ENCODE data around the gene ARIH1.

The ARIH1 gene

DNA sequence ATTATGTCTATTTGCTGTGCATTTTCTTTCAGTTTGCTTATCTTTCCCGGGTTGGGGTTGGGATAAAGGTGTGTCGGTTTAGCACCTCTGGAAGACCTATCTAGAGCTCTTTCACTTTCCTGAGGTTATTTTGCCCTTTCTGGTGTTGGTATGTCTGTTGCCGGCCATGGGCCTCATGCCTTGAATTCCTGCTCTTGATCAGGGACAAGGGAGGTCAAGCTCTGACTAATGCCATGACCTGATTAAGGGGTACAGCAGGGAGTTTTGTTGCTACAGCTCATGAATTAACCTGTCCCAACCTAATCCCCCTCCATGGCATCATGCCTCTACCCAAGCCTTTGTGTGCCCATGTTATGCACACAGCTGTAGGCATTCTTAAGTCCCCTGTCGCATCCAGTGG is 109.9 kb downstream of the ARIH1 start:
- TF ChIP-seq, protein P1, sequence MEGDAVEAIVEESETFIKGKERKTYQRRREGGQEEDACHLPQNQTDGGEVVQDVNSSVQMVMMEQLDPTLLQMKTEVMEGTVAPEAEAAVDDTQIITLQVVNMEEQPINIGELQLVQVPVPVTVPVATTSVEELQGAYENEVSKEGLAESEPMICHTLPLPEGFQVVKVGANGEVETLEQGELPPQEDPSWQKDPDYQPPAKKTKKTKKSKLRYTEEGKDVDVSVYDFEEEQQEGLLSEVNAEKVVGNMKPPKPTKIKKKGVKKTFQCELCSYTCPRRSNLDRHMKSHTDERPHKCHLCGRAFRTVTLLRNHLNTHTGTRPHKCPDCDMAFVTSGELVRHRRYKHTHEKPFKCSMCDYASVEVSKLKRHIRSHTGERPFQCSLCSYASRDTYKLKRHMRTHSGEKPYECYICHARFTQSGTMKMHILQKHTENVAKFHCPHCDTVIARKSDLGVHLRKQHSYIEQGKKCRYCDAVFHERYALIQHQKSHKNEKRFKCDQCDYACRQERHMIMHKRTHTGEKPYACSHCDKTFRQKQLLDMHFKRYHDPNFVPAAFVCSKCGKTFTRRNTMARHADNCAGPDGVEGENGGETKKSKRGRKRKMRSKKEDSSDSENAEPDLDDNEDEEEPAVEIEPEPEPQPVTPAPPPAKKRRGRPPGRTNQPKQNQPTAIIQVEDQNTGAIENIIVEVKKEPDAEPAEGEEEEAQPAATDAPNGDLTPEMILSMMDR (IDR thresholded peaks at IDR 0.05; ENCODE audit: borderline replicate concordance, insufficient read depth, low read depth, low read length), result no peak
- H3K4me3 ChIP-seq (ENCODE audit: low read depth, low read length), result no peak overlapping the region

DNA sequence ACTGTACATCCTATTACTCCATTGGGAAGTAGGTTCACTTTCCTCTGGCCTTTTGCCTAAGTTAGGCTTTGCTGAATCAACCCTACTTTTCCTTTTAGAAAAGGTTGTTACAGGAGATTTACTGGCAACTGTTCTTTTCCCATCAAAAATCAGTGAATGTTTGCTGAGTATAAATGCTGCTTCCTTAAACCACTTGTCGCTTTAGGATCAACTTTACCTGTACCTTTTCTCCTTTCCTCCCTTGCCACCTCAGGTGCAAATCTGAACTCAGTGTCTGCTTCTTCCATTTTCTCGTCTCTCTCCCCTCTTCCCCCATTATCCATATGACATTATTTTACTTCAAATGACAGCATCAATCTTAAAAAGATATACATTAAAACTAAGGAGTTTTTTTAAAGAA is 110.9 kb downstream of the ARIH1 start:
- no peak overlapping the region for H3K4me3 ChIP-seq (ENCODE audit: low read depth, low read length)
- TF ChIP-seq, protein P1 (IDR thresholded peaks at IDR 0.05; ENCODE audit: borderline replicate concordance, insufficient read depth, low read depth, low read length), result no peak

DNA sequence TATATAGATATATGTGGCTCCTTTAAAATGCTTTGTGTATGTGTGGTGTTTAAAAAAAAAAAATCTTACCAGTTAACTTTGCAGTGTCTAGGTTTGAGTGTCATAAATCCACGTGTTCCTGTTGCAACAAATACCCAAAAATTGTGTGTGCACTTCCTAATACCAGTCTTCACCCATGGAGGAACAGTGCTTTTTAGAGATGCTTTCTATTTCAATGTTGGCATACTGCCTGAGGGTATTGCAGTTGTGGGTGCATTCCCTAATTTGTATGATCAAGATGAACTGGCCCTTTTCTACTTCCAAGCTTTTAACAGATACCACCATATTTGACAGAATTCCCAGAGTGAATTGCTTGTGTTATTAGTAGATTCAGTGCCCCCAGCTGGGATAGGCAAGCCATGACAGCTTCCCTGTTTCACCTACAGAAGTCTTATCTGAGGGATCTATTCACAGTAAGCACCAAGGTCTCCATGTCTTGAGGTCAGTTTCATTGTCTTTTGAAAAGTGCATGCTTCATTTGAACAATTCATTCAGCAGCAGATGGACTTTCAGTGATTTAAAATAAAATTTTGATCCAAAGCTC is 111.4 kb downstream of the ARIH1 start:
- TF ChIP-seq, protein P1 (IDR thresholded peaks at IDR 0.05; ENCODE audit: borderline replicate concordance, insufficient read depth, low read depth, low read length), result 0 out of 2 replicates have a peak, but pooled peaks have one; percentile 1

DNA sequence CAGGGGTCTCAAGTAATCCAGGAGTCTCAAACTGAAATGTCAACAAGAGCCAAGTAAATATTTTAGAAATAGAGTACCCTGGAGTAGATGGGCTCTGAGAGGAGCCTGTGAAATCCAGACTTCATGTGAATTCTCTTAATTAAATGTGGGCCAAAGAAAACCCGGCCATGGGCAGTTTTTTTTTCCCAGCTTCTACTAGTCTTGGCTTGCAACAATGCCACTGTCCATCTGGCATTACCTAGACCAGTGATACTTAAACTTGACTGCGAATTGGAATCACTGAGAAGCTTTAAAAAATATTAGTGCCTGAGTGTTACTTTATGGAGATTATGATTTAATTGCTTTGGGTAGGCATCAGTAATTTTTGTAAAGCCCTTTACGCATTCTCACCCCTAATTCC is 114.0 kb downstream of the ARIH1 start:
- TF ChIP-seq, protein P1 (IDR thresholded peaks at IDR 0.05; ENCODE audit: borderline replicate concordance, insufficient read depth, low read depth, low read length), result no peak
- H3K4me3 ChIP-seq (ENCODE audit: low read depth, low read length), result no peak overlapping the region

More for the DNA sequence above, 111.4 kb downstream of the ARIH1 start:
- no peak overlapping the region for H3K4me3 ChIP-seq (ENCODE audit: low read depth, low read length)

DNA sequence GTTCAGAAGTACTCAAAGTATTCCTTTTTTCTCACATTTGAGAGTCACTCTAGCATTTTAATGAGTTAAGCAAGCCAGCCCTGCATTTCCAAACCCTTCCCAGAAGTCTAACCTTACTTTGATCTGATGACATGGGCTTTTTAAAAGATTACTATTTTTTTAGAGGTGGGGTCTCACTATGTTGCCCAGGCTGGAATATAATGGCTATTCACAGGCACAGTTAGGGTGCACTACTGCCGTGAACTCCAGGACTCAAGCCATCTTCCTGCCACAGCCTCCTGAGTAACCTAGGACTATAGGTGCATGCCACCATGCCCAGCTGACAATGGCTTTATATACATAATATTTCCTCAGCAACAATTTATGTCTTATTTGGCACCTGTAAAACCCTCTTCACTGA is 116.3 kb downstream of the ARIH1 start:
- no peak overlapping the region for H3K4me3 ChIP-seq (ENCODE audit: low read depth, low read length)
- TF ChIP-seq, protein P1 (IDR thresholded peaks at IDR 0.05; ENCODE audit: borderline replicate concordance, insufficient read depth, low read depth, low read length), result no peak

DNA sequence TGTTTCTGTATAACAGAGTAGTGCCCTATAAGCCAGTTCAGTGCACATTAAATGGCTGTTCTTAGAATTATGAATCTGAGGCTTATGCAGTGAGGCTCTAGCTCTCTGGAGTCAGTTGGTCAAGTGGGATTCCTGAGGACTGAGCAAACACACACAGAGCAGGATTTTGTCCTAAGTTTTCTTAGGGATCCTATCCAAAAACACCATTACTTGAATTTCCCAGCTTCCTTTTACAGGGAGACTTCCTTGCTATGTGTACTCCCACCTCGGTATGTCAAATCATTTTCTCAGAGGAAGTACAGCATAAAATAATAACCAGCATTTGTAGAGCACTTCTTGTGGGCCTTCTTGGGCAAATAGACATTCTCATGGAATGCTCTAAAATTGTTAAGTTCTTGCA is 117.2 kb downstream of the ARIH1 start:
- H3K4me3 ChIP-seq (ENCODE audit: low read depth, low read length), result no peak overlapping the region
- TF ChIP-seq, protein P1 (IDR thresholded peaks at IDR 0.05; ENCODE audit: borderline replicate concordance, insufficient read depth, low read depth, low read length), result no peak

DNA sequence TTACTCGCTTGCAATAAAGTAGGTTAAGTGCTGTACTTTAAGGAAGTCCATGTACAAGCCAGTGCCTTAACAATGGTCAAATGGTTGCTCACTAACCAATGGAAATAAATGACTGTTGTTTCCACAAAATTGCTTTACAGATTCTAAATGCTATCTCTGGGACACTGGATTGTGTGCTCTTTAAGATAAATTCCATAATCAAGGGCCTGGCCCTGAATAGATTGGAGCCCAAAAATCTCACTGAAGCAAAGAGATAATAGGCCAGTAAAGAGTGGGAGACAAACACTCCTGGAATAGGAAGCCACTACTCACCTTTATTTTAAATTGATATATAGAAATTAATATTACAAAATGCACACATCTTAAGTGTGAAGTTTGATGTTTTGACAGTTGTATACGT is 118.0 kb downstream of the ARIH1 start:
- TF ChIP-seq, protein P1 (IDR thresholded peaks at IDR 0.05; ENCODE audit: borderline replicate concordance, insufficient read depth, low read depth, low read length), result no peak
- H3K4me3 ChIP-seq (ENCODE audit: low read depth, low read length), result no peak overlapping the region
